ENCODE data around the gene GALNT17. TPM values are rescaled to one million over a fixed set of nuclear protein-coding genes. Genes with fewer than 3 reads are reported as not detected.
A peak's percentile ranks its signal among the peaks of the same experiment; 100 is the strongest.
"Not testable (repeated sequence)": the region's sequence is repeated elsewhere in the genome, so short reads cannot be mapped to it uniquely, and the experiment has no call there.

The GALNT17 gene
- total and polyA plus RNA-seq, 5 donors from 2014 or later = not detected

- not testable (repeated sequence) for H3K27ac Mint-ChIP-seq; H3K36me3 ChIP-seq (ENCODE audit: control insufficient read depth, insufficient read depth, low read length); H3K4me1 Mint-ChIP-seq; H3K4me3 Mint-ChIP-seq; H3K36me3 Mint-ChIP-seq; ATAC-seq (ENCODE audit: low read depth in 2 of 2); H3K27ac ChIP-seq (ENCODE audit: insufficient read depth, low read length, poor library complexity, severe bottlenecking); H3K4me1 ChIP-seq (ENCODE audit: control insufficient read depth, insufficient read depth, low read length, poor library complexity, severe bottlenecking); H3K4me3 ChIP-seq (ENCODE audit: low read depth, low read length); H3K27me3 Mint-ChIP-seq; H3K27me3 ChIP-seq (ENCODE audit: control insufficient read depth, insufficient read depth, low read length); DNase-seq
- peaks cover 0 to 12% (median 6%) of the 10 kb centered on the region in 7 donors for H3K9me3 Mint-ChIP-seq
- H3K9me3 ChIP-seq (ENCODE audit: control insufficient read depth in 2 of 2, low read length in 2 of 2) = peaks cover 0 to 11% of the 10 kb centered on the region in 2 experiments
These were observed 511.1 kb downstream of the GALNT17 start for GRCh38 chr7:71643031-71643430.

GRCh38 chr7:71645836-71646235, 513.9 kb downstream of the GALNT17 start:
- no peaks in the 10 kb centered on the region for H3K27me3 Mint-ChIP-seq
- H3K27ac Mint-ChIP-seq = no peak overlapping the region
- no peak for ATAC-seq (ENCODE audit: low read depth in 2 of 2)
- no peaks in the 10 kb centered on the region for H3K4me1 ChIP-seq (ENCODE audit: control insufficient read depth, insufficient read depth, low read length, poor library complexity, severe bottlenecking)
- H3K4me1 Mint-ChIP-seq = no peaks in the 10 kb centered on the region
- H3K9me3 ChIP-seq (ENCODE audit: control insufficient read depth in 2 of 2, low read length in 2 of 2) = peaks cover 3 to 22% of the 10 kb centered on the region in 2 experiments
- no peak overlapping the region for H3K4me3 ChIP-seq (ENCODE audit: low read depth, low read length)
- no peak overlapping the region for H3K4me3 Mint-ChIP-seq
- H3K27me3 ChIP-seq (ENCODE audit: control insufficient read depth, insufficient read depth, low read length) = no peaks in the 10 kb centered on the region
- no peak for DNase-seq
- peaks cover 2 to 16% (median 3%) of the 10 kb centered on the region in 7 donors for H3K9me3 Mint-ChIP-seq
- no peak overlapping the region for H3K27ac ChIP-seq (ENCODE audit: insufficient read depth, low read length, poor library complexity, severe bottlenecking)
- H3K36me3 Mint-ChIP-seq = no peaks in the 10 kb centered on the region
- no peaks in the 10 kb centered on the region for H3K36me3 ChIP-seq (ENCODE audit: control insufficient read depth, insufficient read depth, low read length)

GRCh38 chr7:71649812-71650211, 517.9 kb downstream of the GALNT17 start:
- Mint-ChIP-seq H3K27me3 (no peaks in the 10 kb centered on the region), H3K4me3 (no peak overlapping the region), H3K27ac (no peak overlapping the region), H3K4me1 (no peaks in the 10 kb centered on the region), H3K9me3 (peaks cover 2 to 20% (median 5%) of the 10 kb centered on the region in 7 donors), H3K36me3 (no peaks in the 10 kb centered on the region)
- ATAC-seq (ENCODE audit: low read depth in 2 of 2) (no peak), DNase-seq (no peak)
- H3K27ac ChIP-seq (ENCODE audit: insufficient read depth, low read length, poor library complexity, severe bottlenecking) = no peak overlapping the region
- H3K27me3 ChIP-seq (ENCODE audit: control insufficient read depth, insufficient read depth, low read length) = no peaks in the 10 kb centered on the region
- H3K36me3 ChIP-seq (ENCODE audit: control insufficient read depth, insufficient read depth, low read length) = no peaks in the 10 kb centered on the region
- H3K9me3 ChIP-seq (ENCODE audit: control insufficient read depth in 2 of 2, low read length in 2 of 2) = peaks cover 3 to 20% of the 10 kb centered on the region in 2 experiments
- H3K4me3 ChIP-seq (ENCODE audit: low read depth, low read length) = no peak overlapping the region
- no peaks in the 10 kb centered on the region for H3K4me1 ChIP-seq (ENCODE audit: control insufficient read depth, insufficient read depth, low read length, poor library complexity, severe bottlenecking)

- no peak overlapping the region for H3K4me3 ChIP-seq (ENCODE audit: low read depth, low read length)
- H3K36me3 ChIP-seq (ENCODE audit: control insufficient read depth, insufficient read depth, low read length) = no peaks in the 10 kb centered on the region
- Mint-ChIP-seq H3K4me3 (no peak overlapping the region), H3K9me3 (peaks cover 0 to 23% (median 4%) of the 10 kb centered on the region in 7 donors), H3K27me3 (no peaks in the 10 kb centered on the region), H3K4me1 (no peaks in the 10 kb centered on the region), H3K27ac (no peak overlapping the region), H3K36me3 (no peaks in the 10 kb centered on the region)
- no peaks in the 10 kb centered on the region for H3K4me1 ChIP-seq (ENCODE audit: control insufficient read depth, insufficient read depth, low read length, poor library complexity, severe bottlenecking)
- no peak for ATAC-seq (ENCODE audit: low read depth in 2 of 2)
- H3K27me3 ChIP-seq (ENCODE audit: control insufficient read depth, insufficient read depth, low read length) = no peaks in the 10 kb centered on the region
- H3K9me3 ChIP-seq (ENCODE audit: control insufficient read depth in 2 of 2, low read length in 2 of 2) = peaks cover 3 to 11% of the 10 kb centered on the region in 2 experiments
- DNase-seq = no peak
- no peak overlapping the region for H3K27ac ChIP-seq (ENCODE audit: insufficient read depth, low read length, poor library complexity, severe bottlenecking)
These were observed 518.9 kb downstream of the GALNT17 start for GRCh38 chr7:71650653-71651337.

- no peaks in the 10 kb centered on the region for H3K36me3 ChIP-seq (ENCODE audit: control insufficient read depth, insufficient read depth, low read length)
- peaks cover 3 to 11% of the 10 kb centered on the region in 2 experiments for H3K9me3 ChIP-seq (ENCODE audit: control insufficient read depth in 2 of 2, low read length in 2 of 2)
- Mint-ChIP-seq H3K9me3 (peaks cover 0 to 27% (median 4%) of the 10 kb centered on the region in 7 donors), H3K4me3 (no peak overlapping the region), H3K36me3 (no peaks in the 10 kb centered on the region), H3K27ac (no peak overlapping the region), H3K4me1 (no peaks in the 10 kb centered on the region), H3K27me3 (no peaks in the 10 kb centered on the region)
- ATAC-seq (ENCODE audit: low read depth in 2 of 2) = no peak
- DNase-seq = no peak
- H3K4me1 ChIP-seq (ENCODE audit: control insufficient read depth, insufficient read depth, low read length, poor library complexity, severe bottlenecking) = no peaks in the 10 kb centered on the region
- H3K4me3 ChIP-seq (ENCODE audit: low read depth, low read length) = no peak overlapping the region
- H3K27me3 ChIP-seq (ENCODE audit: control insufficient read depth, insufficient read depth, low read length) = no peaks in the 10 kb centered on the region
- no peak overlapping the region for H3K27ac ChIP-seq (ENCODE audit: insufficient read depth, low read length, poor library complexity, severe bottlenecking)
These were observed 520.6 kb downstream of the GALNT17 start for GRCh38 chr7:71652510-71652909.

- H3K9me3 Mint-ChIP-seq = peaks cover 1 to 24% (median 5%) of the 10 kb centered on the region in 7 donors
- no peak for DNase-seq
- ATAC-seq (ENCODE audit: low read depth in 2 of 2) = no peak
These were observed 525.4 kb downstream of the GALNT17 start for GRCh38 chr7:71657386-71657785.

GRCh38 chr7:71659622-71660021, 527.7 kb downstream of the GALNT17 start:
- H3K27me3 ChIP-seq (ENCODE audit: control insufficient read depth, insufficient read depth, low read length) = no peaks in the 10 kb centered on the region
- no peak overlapping the region for H3K4me3 ChIP-seq (ENCODE audit: low read depth, low read length)
- Mint-ChIP-seq H3K27me3 (no peaks in the 10 kb centered on the region), H3K9me3 (peaks cover 1 to 35% (median 5%) of the 10 kb centered on the region in 7 donors), H3K27ac (no peak overlapping the region), H3K4me1 (no peaks in the 10 kb centered on the region), H3K4me3 (no peak overlapping the region), H3K36me3 (no peaks in the 10 kb centered on the region)
- ATAC-seq (ENCODE audit: low read depth in 2 of 2) (no peak), DNase-seq (no peak)
- no peaks in the 10 kb centered on the region for H3K4me1 ChIP-seq (ENCODE audit: control insufficient read depth, insufficient read depth, low read length, poor library complexity, severe bottlenecking)
- H3K9me3 ChIP-seq (ENCODE audit: control insufficient read depth in 2 of 2, low read length in 2 of 2) = peaks cover 0 to 2% of the 10 kb centered on the region in 2 experiments
- no peaks in the 10 kb centered on the region for H3K36me3 ChIP-seq (ENCODE audit: control insufficient read depth, insufficient read depth, low read length)
- H3K27ac ChIP-seq (ENCODE audit: insufficient read depth, low read length, poor library complexity, severe bottlenecking) = no peak overlapping the region

More at GRCh38 chr7:71657386-71657785, 525.4 kb downstream of the GALNT17 start:
- Histone ChIP-seq H3K4me3 (ENCODE audit: low read depth, low read length) (no peak overlapping the region), H3K27me3 (ENCODE audit: control insufficient read depth, insufficient read depth, low read length) (no peaks in the 10 kb centered on the region), H3K9me3 (ENCODE audit: control insufficient read depth in 2 of 2, low read length in 2 of 2) (no peaks in the 10 kb centered on the region), H3K36me3 (ENCODE audit: control insufficient read depth, insufficient read depth, low read length) (no peaks in the 10 kb centered on the region), H3K27ac (ENCODE audit: insufficient read depth, low read length, poor library complexity, severe bottlenecking) (no peak overlapping the region), H3K4me1 (ENCODE audit: control insufficient read depth, insufficient read depth, low read length, poor library complexity, severe bottlenecking) (no peaks in the 10 kb centered on the region)
- Mint-ChIP-seq H3K36me3 (no peaks in the 10 kb centered on the region), H3K27ac (no peak overlapping the region), H3K4me1 (no peaks in the 10 kb centered on the region), H3K27me3 (no peaks in the 10 kb centered on the region), H3K4me3 (no peak overlapping the region)

- ATAC-seq (ENCODE audit: low read depth in 2 of 2) (no peak), DNase-seq (no peak)
- peak overlapping the region in 1 of 3 donors; percentile 20 for H3K27ac Mint-ChIP-seq
- H3K4me1 Mint-ChIP-seq = no peaks in the 10 kb centered on the region
- Histone ChIP-seq H3K9me3 (ENCODE audit: control insufficient read depth in 2 of 2, low read length in 2 of 2) (peaks cover 0 to 4% of the 10 kb centered on the region in 2 experiments), H3K4me1 (ENCODE audit: control insufficient read depth, insufficient read depth, low read length, poor library complexity, severe bottlenecking) (no peaks in the 10 kb centered on the region), H3K36me3 (ENCODE audit: control insufficient read depth, insufficient read depth, low read length) (no peaks in the 10 kb centered on the region), H3K4me3 (ENCODE audit: low read depth, low read length) (no peak overlapping the region), H3K27ac (ENCODE audit: insufficient read depth, low read length, poor library complexity, severe bottlenecking) (no peak overlapping the region), H3K27me3 (ENCODE audit: control insufficient read depth, insufficient read depth, low read length) (no peaks in the 10 kb centered on the region)
- H3K27me3 Mint-ChIP-seq = no peaks in the 10 kb centered on the region
- peaks cover 1 to 26% (median 8%) of the 10 kb centered on the region in 7 donors for H3K9me3 Mint-ChIP-seq
- no peak overlapping the region for H3K4me3 Mint-ChIP-seq
- no peaks in the 10 kb centered on the region for H3K36me3 Mint-ChIP-seq
These were observed 529.8 kb downstream of the GALNT17 start for GRCh38 chr7:71661671-71662224.
